Lung (tissue), 12 donors: Measurements from ENCODE around the gene NREP. TPM values are rescaled to one million over a fixed set of nuclear protein-coding genes. Genes with fewer than 3 reads are reported as not detected.

Experiments used
- ATAC-seq: fragments of 200-7000 bp; cut with Tn5 transposase; one replicate; pipeline ENCODE4 v1.9.1; 2020; ENCODE audit warnings: moderate number of reproducible peaks; ENCODE audit not compliant: insufficient read depth, low FRiP score
- DNase-seq, 3 donors: peaks; one replicate each; pipeline ENCODE4 v3.0.0-alpha.2; 2013 to 2017
- H3K27ac ChIP-seq, 2 donors: one replicate each; pipeline ENCODE4 v1.5.1; 2013; ENCODE audit warnings: mild to moderate bottlenecking in 2 of 2, moderate library complexity in 2 of 2, control low read depth in 1 of 2, inconsistent platforms in 1 of 2, low read depth in 1 of 2, low read length in 1 of 2
- H3K27me3 ChIP-seq, 3 donors: one replicate each; pipeline ENCODE4 v1.5.1; 2013; ENCODE audit warnings: low read length in 2 of 3; ENCODE audit not compliant: control insufficient read depth in 3 of 3, insufficient read depth in 3 of 3
- H3K36me3 ChIP-seq, 4 donors: one replicate each; pipeline ENCODE4 v1.5.1; 2013; ENCODE audit warnings: low read length in 4 of 4, mild to moderate bottlenecking in 1 of 4, moderate library complexity in 1 of 4; ENCODE audit not compliant: control insufficient read depth in 4 of 4, insufficient read depth in 4 of 4
- H3K4me1 ChIP-seq, 5 donors: one replicate each; pipeline ENCODE4 v1.5.1; 2013; ENCODE audit warnings: low read length in 5 of 5, mild to moderate bottlenecking in 2 of 5, moderate library complexity in 1 of 5; ENCODE audit not compliant: control insufficient read depth in 5 of 5, insufficient read depth in 5 of 5
- H3K4me3 ChIP-seq: one replicate; pipeline ENCODE4 v1.5.1; 2013; ENCODE audit warnings: mild to moderate bottlenecking, control low read depth, moderate library complexity
- H3K9ac ChIP-seq, 2 donors: one replicate each; pipeline ENCODE4 v1.5.1; 2013; ENCODE audit warnings: low read length in 2 of 2, control low read depth in 1 of 2; ENCODE audit not compliant: insufficient read depth in 1 of 2
- H3K9me3 ChIP-seq, 4 donors: one replicate each; pipeline ENCODE4 v1.5.1; 2013; ENCODE audit warnings: low read length in 3 of 4, mild to moderate bottlenecking in 1 of 4, moderate library complexity in 1 of 4; ENCODE audit not compliant: control insufficient read depth in 4 of 4, insufficient read depth in 3 of 4
- CTCF ChIP-seq: IDR thresholded peaks from 2 replicates; pipeline ENCODE4 v1.5.1; 2012; ENCODE audit warnings: mild to moderate bottlenecking; ENCODE audit errors: control extremely low read depth, extremely low read depth
- WGBS, 2 donors: extraction: QIAGEN DNeasy Blood & Tissue Kit; methylation state at CpG; one replicate each; pipeline ENCODE4 v1.1.7; 2013; 5-methylcytosine and 5-hydroxymethylcytosine counted together
- polyA plus RNA-seq, 2 donors: library from polyadenylated mRNA; stranded (reverse); fragments of 200-250 nt; gene quantifications; one replicate each; pipeline ENCODE4 v1.2.1, GENCODE V29; 2013
- total RNA-seq, 2 donors: library from RNA; depleted of rRNA in 1 of 2; stranded (reverse); fragments of >200 nt in 1 of 2; gene quantifications; one replicate each; pipeline ENCODE4 v1.2.1, GENCODE V29; 2014 to 2021
- donor health status: control.
- donor health status: control.
- donor health status: Bipolar disorder and iron deficiency.
- donor health status: healthy.
- donor health status: DM: yes; HTN: yes; CAD: no.

The NREP gene
- total and polyA plus RNA-seq, 4 donors, result 10.8 to 326 (median 16.8) TPM

- Histone ChIP-seq H3K27me3 (no peaks in the 10 kb centered on the region), H3K9ac (no peak overlapping the region), H3K4me1 (no peaks in the 10 kb centered on the region), H3K27ac (no peak overlapping the region), H3K4me3 (no peak overlapping the region), H3K9me3 (no peaks in the 10 kb centered on the region), H3K36me3 (no peaks in the 10 kb centered on the region)
- TF ChIP-seq CTCF, result no peak
- 94 to 97% methylated on average over 1 of the region's 1 CpG for WGBS, 2 donors
- ATAC-seq (no peak), DNase-seq (no peak)
Measured at GRCh38 chr5:111790295-111790694, 33.3 kb upstream of the NREP start.

- H3K36me3 ChIP-seq, result no peaks in the 10 kb centered on the region
- DNase-seq, result no peak
- no peak overlapping the region for H3K4me3 ChIP-seq
- no peak overlapping the region for H3K27ac ChIP-seq
- H3K9ac ChIP-seq, result no peak overlapping the region
- no peak for TF ChIP-seq CTCF
- ATAC-seq, result no peak
- H3K9me3 ChIP-seq, result no peaks in the 10 kb centered on the region
- H3K27me3 ChIP-seq, result no peaks in the 10 kb centered on the region
- peaks cover 0 to 2% (median 0%) of the 10 kb centered on the region in 5 donors for H3K4me1 ChIP-seq
Measured at GRCh38 chr5:111787006-111787405, 30.0 kb upstream of the NREP start.

GRCh38 chr5:111784491-111785181 is 27.6 kb upstream of the NREP start:
- no peaks in the 10 kb centered on the region for H3K9me3 ChIP-seq
- 80 to 83% methylated on average over 3 of the region's 3 CpGs for WGBS, 2 donors
- TF ChIP-seq CTCF, result no peak
- ATAC-seq (no peak), DNase-seq (no peak)
- no peak overlapping the region for H3K4me3 ChIP-seq
- no peaks in the 10 kb centered on the region for H3K27me3 ChIP-seq
- H3K27ac ChIP-seq, result no peak overlapping the region
- H3K9ac ChIP-seq, result no peak overlapping the region
- H3K4me1 ChIP-seq, result peaks cover 0 to 11% (median 3%) of the 10 kb centered on the region in 5 donors
- H3K36me3 ChIP-seq, result no peaks in the 10 kb centered on the region

- Histone ChIP-seq H3K9me3 (no peaks in the 10 kb centered on the region), H3K9ac (no peak overlapping the region), H3K4me1 (peaks cover 0 to 18% (median 4%) of the 10 kb centered on the region in 5 donors), H3K4me3 (no peak overlapping the region), H3K27me3 (no peaks in the 10 kb centered on the region), H3K36me3 (no peaks in the 10 kb centered on the region), H3K27ac (no peak overlapping the region)
- 57 to 72% methylated on average over 3 of the region's 3 CpGs for WGBS, 2 donors
- no peak for ATAC-seq
- no peak for TF ChIP-seq CTCF
- no peak for DNase-seq
Measured at GRCh38 chr5:111783537-111783936, 26.5 kb upstream of the NREP start.
